KMS-11 (cell line): ENCODE results near the gene ANO6.

Experiments
- H2AFZ ChIP-seq: fragments of 200-600 bp; sonication (generic); 2 replicates; pipeline ENCODE4 v1.6.1; 2016; ENCODE audit warnings: antibody characterized with exemption, mixed run types, low read depth
- H3K27ac ChIP-seq: fragments of 200-600 bp; sonication (generic); 2 replicates; pipeline ENCODE4 v1.6.1; 2016; ENCODE audit warnings: mild to moderate bottlenecking, mixed run types
- H3K27me3 ChIP-seq: fragments of 200-600 bp; sonication (generic); 2 replicates; pipeline ENCODE4 v1.6.1; 2017; ENCODE audit warnings: mild to moderate bottlenecking, low read depth, mixed run types, moderate library complexity; ENCODE audit not compliant: insufficient read depth
- H3K36me3 ChIP-seq: fragments of 200-600 bp; sonication (generic); 2 replicates; pipeline ENCODE4 v1.6.1; 2017; ENCODE audit warnings: mild to moderate bottlenecking, mixed run types; ENCODE audit not compliant: insufficient read depth
- H3K4me1 ChIP-seq: fragments of 200-600 bp; sonication (generic); 2 replicates; pipeline ENCODE4 v1.6.1; 2016; ENCODE audit warnings: mild to moderate bottlenecking, low read depth, mixed run types; ENCODE audit not compliant: poor library complexity, severe bottlenecking
- H3K4me2 ChIP-seq: fragments of 200-600 bp; sonication (generic); 2 replicates; pipeline ENCODE4 v1.7.0; 2016; ENCODE audit warnings: mild to moderate bottlenecking, mixed run types
- H3K4me3 ChIP-seq: fragments of 200-600 bp; sonication (generic); IDR thresholded peaks from 2 replicates; pipeline ENCODE4 v1.6.1; 2017; ENCODE audit warnings: low read depth, low read length, mixed read lengths; ENCODE audit not compliant: insufficient read depth
- H3K79me2 ChIP-seq: fragments of 200-600 bp; sonication (generic); 2 replicates; pipeline ENCODE4 v1.6.1; 2016; ENCODE audit warnings: low read depth, mixed run types; ENCODE audit not compliant: insufficient read depth
- H3K9ac ChIP-seq: fragments of 200-600 bp; sonication (generic); 2 replicates; pipeline ENCODE4 v1.6.1; 2016; ENCODE audit warnings: mild to moderate bottlenecking, mixed run types
- H4K20me1 ChIP-seq: fragments of 200-600 bp; sonication (generic); 2 replicates; pipeline ENCODE4 v1.6.1; 2016; ENCODE audit warnings: mild to moderate bottlenecking, mixed run types; ENCODE audit not compliant: insufficient read depth
- CTCF ChIP-seq: fragments of 200-600 bp; sonication (generic); conservative IDR thresholded peaks from 2 replicates; pipeline ENCODE4 v1.6.1; 2017; ENCODE audit warnings: low read depth, mild to moderate bottlenecking, antibody characterized with exemption, low read length, moderate library complexity, mixed read lengths

Gene ANO6

GRCh38 chr12:45343269-45344051, 127.6 kb downstream of the ANO6 start:
- no peak for TF ChIP-seq CTCF

GRCh38 chr12:45348311-45348710, 132.4 kb downstream of the ANO6 start:
- Histone ChIP-seq H3K36me3 (no peaks in the 10 kb centered on the region), H3K27ac (no peak overlapping the region), H3K4me3 (no peak overlapping the region)

More at GRCh38 chr12:45343269-45344051, 127.6 kb downstream of the ANO6 start:
- H3K36me3 ChIP-seq = no peaks in the 10 kb centered on the region
- no peak overlapping the region for H3K9ac ChIP-seq
- no peaks in the 10 kb centered on the region for H3K27me3 ChIP-seq
- no peak overlapping the region for H2AFZ ChIP-seq
- no peak overlapping the region for H3K27ac ChIP-seq
- H3K4me1 ChIP-seq = peaks cover 10% of the 10 kb centered on the region
- no peak overlapping the region for H3K4me2 ChIP-seq
- H4K20me1 ChIP-seq = no peaks in the 10 kb centered on the region
- no peaks in the 10 kb centered on the region for H3K79me2 ChIP-seq
- no peak overlapping the region for H3K4me3 ChIP-seq

GRCh38 chr12:45348986-45349385, 133.1 kb downstream of the ANO6 start:
- Histone ChIP-seq H3K4me2 (no peak overlapping the region), H3K36me3 (no peaks in the 10 kb centered on the region), H3K27me3 (no peaks in the 10 kb centered on the region), H2AFZ (no peak overlapping the region), H3K79me2 (no peaks in the 10 kb centered on the region), H3K4me3 (no peak overlapping the region), H3K9ac (no peak overlapping the region), H3K27ac (no peak overlapping the region), H4K20me1 (no peaks in the 10 kb centered on the region), H3K4me1 (peaks cover 7% of the 10 kb centered on the region)
- TF ChIP-seq CTCF = no peak

More at GRCh38 chr12:45348311-45348710, 132.4 kb downstream of the ANO6 start:
- H4K20me1 ChIP-seq = no peaks in the 10 kb centered on the region
- no peak overlapping the region for H3K4me2 ChIP-seq
- no peak overlapping the region for H2AFZ ChIP-seq
- H3K4me1 ChIP-seq = peaks cover under 1% of the 10 kb centered on the region
- no peak overlapping the region for H3K9ac ChIP-seq
- no peaks in the 10 kb centered on the region for H3K27me3 ChIP-seq
- H3K79me2 ChIP-seq = no peaks in the 10 kb centered on the region
- TF ChIP-seq CTCF = no peak

- H3K36me3 ChIP-seq = no peaks in the 10 kb centered on the region
- no peak overlapping the region for H2AFZ ChIP-seq
- H3K4me3 ChIP-seq = no peak overlapping the region
- no peak overlapping the region for H3K27ac ChIP-seq
- H3K27me3 ChIP-seq = no peaks in the 10 kb centered on the region
- no peak overlapping the region for H3K9ac ChIP-seq
- no peak overlapping the region for H3K4me2 ChIP-seq
- H3K79me2 ChIP-seq = no peaks in the 10 kb centered on the region
- TF ChIP-seq CTCF = no peak
- H3K4me1 ChIP-seq = peaks cover 16% of the 10 kb centered on the region
- H4K20me1 ChIP-seq = no peaks in the 10 kb centered on the region
Observed at GRCh38 chr12:45349916-45350315, 134.0 kb downstream of the ANO6 start.
